Measurements from ENCODE around the gene MBD3L1.

MBD3L1 gene

GRCh38 chr19:8881512-8881911 is 49.3 kb downstream of the MBD3L1 start:
- no peak for DNase-seq (ENCODE audit: low read depth)

GRCh38 chr19:8884416-8884815 is 52.2 kb downstream of the MBD3L1 start:
- DNase-seq (ENCODE audit: low read depth), result no peak

GRCh38 chr19:8887364-8887763 is 55.2 kb downstream of the MBD3L1 start:
- DNase-seq (ENCODE audit: low read depth), result no peak

GRCh38 chr19:8890260-8890659 is 58.1 kb downstream of the MBD3L1 start:
- DNase-seq (ENCODE audit: low read depth), result no peak
